K562 (cell line): ENCODE data around the gene EOLA1. TPM values are rescaled to one million over a fixed set of nuclear protein-coding genes. Genes with fewer than 3 reads are reported as not detected.
A peak's percentile ranks its signal among the peaks of the same experiment; 100 is the strongest.

Experiments used
- ADNP ChIP-seq: fragments of 200-800 bp; sonication (Bioruptor generic); IDR thresholded peaks from 2 replicates; pipeline ENCODE4 v1.6.1; 2016; ENCODE audit warnings: missing genetic modification characterization, missing compliant biosample characterization
- CC2D1A ChIP-seq: fragments of 450-650 bp; IDR thresholded peaks from 2 replicates; pipeline ENCODE4 v1.6.1; 2017; ENCODE audit warnings: mild to moderate bottlenecking
- E4F1 ChIP-seq: fragments of 250-450 bp; sonication (Bioruptor Pico); IDR thresholded peaks from 2 replicates; pipeline ENCODE4 v1.5.0; 2021; ENCODE audit warnings: mild to moderate bottlenecking, borderline replicate concordance
- ELF1 ChIP-seq: fragments of 200-800 bp; sonication (Bioruptor generic); IDR thresholded peaks from 2 replicates; pipeline ENCODE4 v1.6.1; 2016; ENCODE audit warnings: missing genetic modification characterization, missing compliant biosample characterization
- GTF2A2 ChIP-seq: IDR thresholded peaks from 2 replicates; pipeline ENCODE4 v1.6.1; 2016; ENCODE audit warnings: mild to moderate bottlenecking, missing genetic modification characterization, missing compliant biosample characterization
- HDAC1 ChIP-seq, 2 experiments: fragments of 450-650 bp; IDR thresholded peaks; 2 replicates each; pipeline ENCODE4 v1.6.1; 2016 to 2017; ENCODE audit warnings: inconsistent platforms in 1 of 2, mild to moderate bottlenecking in 1 of 2, moderate library complexity in 1 of 2
- HMGN3 ChIP-seq: IDR thresholded peaks from 2 replicates; pipeline ENCODE4 v1.6.1; 2011; ENCODE audit warnings: borderline replicate concordance, low read depth, mild to moderate bottlenecking, mixed read lengths, low read length; ENCODE audit not compliant: insufficient read length; ENCODE audit errors: extremely low read depth
- HOMEZ ChIP-seq: fragments of 250-450 bp; sonication (Bioruptor Pico); IDR thresholded peaks from 2 replicates; pipeline ENCODE4 v1.4.0; 2020; ENCODE audit warnings: mild to moderate bottlenecking, moderate library complexity
- ILK ChIP-seq: fragments of 450-650 bp; IDR thresholded peaks from 2 replicates; pipeline ENCODE4 v1.6.1; 2016; ENCODE audit warnings: missing genetic modification characterization, low read depth, mild to moderate bottlenecking, missing compliant biosample characterization, moderate library complexity, borderline replicate concordance
- MBD2 ChIP-seq: sonication (generic); IDR thresholded peaks from 2 replicates; pipeline ENCODE4 v1.6.1; 2016; ENCODE audit warnings: low read depth, borderline replicate concordance
- NFIC ChIP-seq: fragments of 450-650 bp; IDR thresholded peaks from 2 replicates; pipeline ENCODE4 v1.6.1; 2017; ENCODE audit warnings: mild to moderate bottlenecking, inconsistent platforms
- PBX2 ChIP-seq, 2 experiments: IDR thresholded peaks in 1 of 2; conservative IDR thresholded peaks in 1 of 2; 2 replicates each; pipeline ENCODE4 v1.6.1; 2016; ENCODE audit warnings: low read depth in 2 of 2, mild to moderate bottlenecking in 1 of 2, missing compliant biosample characterization in 1 of 2, missing genetic modification characterization in 1 of 2, moderate library complexity in 1 of 2
- PTTG1 ChIP-seq: fragments of 450-650 bp; IDR thresholded peaks from 2 replicates; pipeline ENCODE4 v1.6.1; 2016; ENCODE audit warnings: low read depth, mild to moderate bottlenecking, missing genetic modification characterization, missing compliant biosample characterization
- RAD21 ChIP-seq, 2 experiments: fragments of 250-450 bp in 1 of 2; fragments of 450-650 bp in 1 of 2; sonication (Bioruptor Pico) in 1 of 2; formaldehyde crosslinking in 1 of 2; IDR thresholded peaks in 1 of 2; conservative IDR thresholded peaks in 1 of 2; 2 replicates each; pipeline versions ENCODE4 v1.4.0 to v1.8.0; 2020 to 2022; ENCODE audit warnings: mild to moderate bottlenecking in 2 of 2, moderate library complexity in 1 of 2
- RBM22 ChIP-seq: fragments of 200-400 bp; formaldehyde crosslinking; IDR thresholded peaks from 2 replicates; pipeline ENCODE4 v1.6.1; 2018; ENCODE audit warnings: low read length, low read depth; ENCODE audit not compliant: poor library complexity, severe bottlenecking
- TBL1XR1 ChIP-seq, 2 experiments: IDR thresholded peaks; 2 replicates each; pipeline ENCODE4 v1.6.1; 2012; ENCODE audit warnings: improper control_type of control experiment in 2 of 2, low read length in 2 of 2, mild to moderate bottlenecking in 1 of 2
- TCF7L2 ChIP-seq: fragments of 150-350 bp; IDR thresholded peaks from 2 replicates; pipeline ENCODE4 v1.6.1; 2016; ENCODE audit warnings: low read depth, mild to moderate bottlenecking, low read length, moderate library complexity
- THRAP3 ChIP-seq: fragments of 450-650 bp; IDR thresholded peaks from 2 replicates; pipeline ENCODE4 v1.6.1; 2016; ENCODE audit warnings: mild to moderate bottlenecking, inconsistent platforms, borderline replicate concordance
- ZBTB2 ChIP-seq: fragments of 450-650 bp; IDR thresholded peaks from 2 replicates; pipeline ENCODE4 v1.6.1; 2016; ENCODE audit warnings: antibody characterized with exemption
- polyA plus RNA-seq, 8 experiments: library from polyadenylated mRNA; depleted of rRNA in 4 of 8; stranded (reverse) in 5 of 8; unstranded in 3 of 8; fragments of >200 nt; fragmentation: Nextera tagmentation in 2 of 8; fragmentation: Illumina TruSeq in 1 of 8; extraction: Ambion mirVana in 2 of 8; extraction: Trizol in 1 of 8; gene quantifications; 2 replicates each; pipeline versions ENCODE4 v1.2.1 to v1.2.3, GENCODE V29; 2011 to 2014; ENCODE audit warnings: inconsistent platforms in 1 of 8, missing spikeins in 1 of 8
- total RNA-seq, 7 experiments: library from RNA; depleted of rRNA in 6 of 7; stranded (reverse); fragments of >200 nt in 6 of 7; fragmentation: Illumina TruSeq in 2 of 7; extraction: Trizol in 2 of 7; gene quantifications; 2 replicates each; pipeline versions ENCODE4 v1.2.1 to v1.2.3, GENCODE V29; 2011 to 2021; ENCODE audit warnings: low replicate concordance in 1 of 7

Gene EOLA1
- total and polyA plus RNA-seq, 9 of the 15 experiments (the other 6 are each of a cell fraction or from before 2014, with no cell fraction given): 6.3 to 32.9 (median 18.2) TPM

- TF ChIP-seq THRAP3 (peak; percentile 65; the same call in 1 of the 2 replicates), TCF7L2 (no peak), HDAC1 (IDR thresholded peaks at IDR 0.05) (peak in 1 of 2 experiments; percentile 68; a peak in 2 of 4 replicates), MBD2 (no peak), HMGN3 (no peak), HOMEZ (no peak), ELF1 (tag) (no peak), NFIC (0 out of 2 replicates have a peak, but pooled peaks have one; percentile 3), CC2D1A (0 out of 2 replicates have a peak, but pooled peaks have one; percentile 11), PBX2 (CRISPR knock-in tag; IDR thresholded peaks at IDR 0.05; ENCODE audit: low read depth) (no peak), PBX2 (tag; conservative IDR thresholded peaks at IDR 0.05; ENCODE audit: low read depth) (no peak), ZBTB2 (no peak), ILK (no peak), GTF2A2 (no peak), PTTG1 (no peak), RAD21 (CRISPR knock-in tag; conservative IDR thresholded peaks at IDR 0.05 in 1 of 2, IDR thresholded peaks at IDR 0.05 in 1 of 2) (no peak), E4F1 (CRISPR knock-in tag) (no peak), TBL1XR1 (IDR thresholded peaks at IDR 0.05; ENCODE audit: low read length in 2 of 2) (no peak), RBM22 (no peak), ADNP (tag) (no peak)
Measured at GRCh38 chrX:149504226-149504914, 36.4 kb upstream of the EOLA1 start (continued).
